Stimulated activated CD4-positive, alpha-beta T cell treated with anti-CD3 and anti-CD28 coated beads, Interleukin-1b, Interleukin-23, amount 100 ng/mL, for 1 hour (primary cell): Measurements from ENCODE around the gene MIER2.
"Not testable (repeated sequence)": the region's sequence is repeated elsewhere in the genome, so short reads cannot be mapped to it uniquely, and the experiment has no call there.

Experiments
- DNase-seq, 2 donors: peaks; one replicate each; pipeline ENCODE4 v3.0.0-alpha.2; 2020; ENCODE audit warnings: low read depth in 2 of 2

The MIER2 gene

GRCh38 chr19:362154-362553, 17.6 kb upstream of the MIER2 start:
- DNase-seq: no peak

GRCh38 chr19:359653-359925, 15.0 kb upstream of the MIER2 start:
- DNase-seq: no peak

- not testable (repeated sequence) for DNase-seq
Measured at GRCh38 chr19:355536-355935, 10.9 kb upstream of the MIER2 start.

GRCh38 chr19:355134-355533, 10.5 kb upstream of the MIER2 start:
- DNase-seq: no peak

GRCh38 chr19:351976-352625, 7.5 kb upstream of the MIER2 start:
- DNase-seq: no peak

- DNase-seq: no peak
Measured at GRCh38 chr19:347946-348861, 3.6 kb upstream of the MIER2 start.

- DNase-seq: no peak
Measured at GRCh38 chr19:345320-345879, 804 bp upstream of the MIER2 start.

- peak in 1 of 2 donors; percentile 6 for DNase-seq
Measured at GRCh38 chr19:343941-344624, 513 bp downstream of the MIER2 start.

GRCh38 chr19:343451-343931, 1.1 kb downstream of the MIER2 start:
- DNase-seq: no peak

- DNase-seq: no peak
Measured at GRCh38 chr19:342801-343421, 1.7 kb downstream of the MIER2 start.

- DNase-seq: no peak
Measured at GRCh38 chr19:342128-342455, 2.5 kb downstream of the MIER2 start.

GRCh38 chr19:341386-342127, 3.0 kb downstream of the MIER2 start:
- DNase-seq: no peak

GRCh38 chr19:340620-341385, 3.8 kb downstream of the MIER2 start:
- DNase-seq: no peak

GRCh38 chr19:339262-339887, 5.2 kb downstream of the MIER2 start:
- DNase-seq: no peak

GRCh38 chr19:338421-338820, 6.2 kb downstream of the MIER2 start:
- no peak for DNase-seq

GRCh38 chr19:336067-336614, 8.5 kb downstream of the MIER2 start:
- no peak for DNase-seq

- no peak for DNase-seq
Measured at GRCh38 chr19:335486-336066, 9.0 kb downstream of the MIER2 start.

GRCh38 chr19:335072-335471, 9.5 kb downstream of the MIER2 start:
- DNase-seq: no peak

- DNase-seq: no peak
Measured at GRCh38 chr19:334296-335071, 10.1 kb downstream of the MIER2 start.
